Endodermal cell (in vitro differentiated cells): ENCODE data around the gene RAB27B. TPM values are rescaled to one million over a fixed set of nuclear protein-coding genes. Genes with fewer than 3 reads are reported as not detected.

Experiments
- DNase-seq: peaks from one replicate; pipeline ENCODE4 v3.0.0-alpha.2; 2017
- H3K27ac ChIP-seq: 2 replicates; pipeline ENCODE4 v1.5.1; 2013; ENCODE audit warnings: mild to moderate bottlenecking, low read depth, low read length, moderate library complexity
- H3K27me3 ChIP-seq: 2 replicates; pipeline ENCODE4 v1.6.1; 2013; ENCODE audit warnings: mild to moderate bottlenecking, low read length, moderate library complexity; ENCODE audit not compliant: insufficient read depth, control insufficient read depth, poor library complexity, severe bottlenecking
- H3K36me3 ChIP-seq: 2 replicates; pipeline ENCODE4 v1.7.0; 2013; ENCODE audit warnings: mild to moderate bottlenecking, low read length, moderate library complexity; ENCODE audit not compliant: control insufficient read depth, insufficient read depth
- H3K4me1 ChIP-seq: one replicate; pipeline ENCODE4 v1.7.0; 2013; ENCODE audit warnings: low read length; ENCODE audit not compliant: control insufficient read depth, insufficient read depth
- H3K4me3 ChIP-seq: 2 replicates; pipeline ENCODE4 v1.5.1; 2013; ENCODE audit warnings: mild to moderate bottlenecking, low read length, moderate library complexity
- H3K9ac ChIP-seq: 2 replicates; pipeline ENCODE4 v1.6.1; 2013; ENCODE audit warnings: mild to moderate bottlenecking, low read length, moderate library complexity; ENCODE audit not compliant: poor library complexity, severe bottlenecking; ENCODE audit errors: extremely low read depth
- H3K9me3 ChIP-seq: 2 replicates; pipeline ENCODE4 v1.6.1; 2013; ENCODE audit warnings: mild to moderate bottlenecking, low read length, moderate library complexity; ENCODE audit not compliant: control insufficient read depth
- H3K27ac Mint-ChIP-seq: 2 replicates; pipeline ENCODE4 v1.8.0; 2020; ENCODE audit warnings: mixed read lengths
- H3K27me3 Mint-ChIP-seq: 2 replicates; pipeline ENCODE4 v1.8.0; 2021; ENCODE audit warnings: mild to moderate bottlenecking, mixed read lengths; ENCODE audit not compliant: insufficient read depth
- H3K36me3 Mint-ChIP-seq: 2 replicates; pipeline ENCODE4 v1.8.0; 2020; ENCODE audit warnings: low read depth, mixed read lengths
- H3K4me1 Mint-ChIP-seq: 2 replicates; pipeline ENCODE4 v1.8.0; 2020; ENCODE audit warnings: mixed read lengths
- H3K4me3 Mint-ChIP-seq: 2 replicates; pipeline ENCODE4 v1.8.0; 2020; ENCODE audit warnings: mild to moderate bottlenecking, moderate library complexity, mixed read lengths
- H3K9me3 Mint-ChIP-seq: 2 replicates; pipeline ENCODE4 v1.8.0; 2020; ENCODE audit warnings: mild to moderate bottlenecking, mixed read lengths
- CTCF ChIP-seq: fragments of 200-600 bp; sonication (generic); conservative IDR thresholded peaks from 2 replicates; pipeline ENCODE4 v1.5.0; 2021; ENCODE audit warnings: antibody characterized with exemption, mild to moderate bottlenecking
- WGBS, 2 experiments: methylation state at CpG; one replicate each; pipeline versions ENCODE4 v1.1.5 to v1.1.7; 2013; ENCODE audit warnings: missing lambda C conversion rate in 2 of 2, mixed read lengths in 1 of 2; ENCODE audit not compliant: insufficient coverage in 1 of 2, insufficient read length in 1 of 2; 5-methylcytosine and 5-hydroxymethylcytosine counted together
- total RNA-seq, 2 donors: library from RNA; stranded (reverse); fragmentation: NEBNext Ultra II Directional in 1 of 2; extraction: Animal tissue kit (Norgen Biotek cat#: 25700) in 1 of 2; gene quantifications; 2 replicates in 1 of 2; 3 replicates in 1 of 2; pipeline ENCODE4 v1.2.1, GENCODE V29; 2021

Gene RAB27B
- total RNA-seq, 2 donors from 2014 or later: 0.40 to 0.99 TPM

- H3K4me3 Mint-ChIP-seq: no peak overlapping the region
- no peaks in the 10 kb centered on the region for H3K27me3 ChIP-seq
- no peaks in the 10 kb centered on the region for H3K9me3 Mint-ChIP-seq
- TF ChIP-seq CTCF: no peak
- no peaks in the 10 kb centered on the region for H3K27me3 Mint-ChIP-seq
- no peak overlapping the region for H3K9ac ChIP-seq
- no peak for DNase-seq
- H3K27ac ChIP-seq: no peak overlapping the region
- 92 to 100% methylated on average over 1 to 3 of the region's 3 CpGs for WGBS, 2 experiments
- H3K9me3 ChIP-seq: no peaks in the 10 kb centered on the region
- H3K4me1 Mint-ChIP-seq: peaks cover 15% of the 10 kb centered on the region
- H3K36me3 Mint-ChIP-seq: no peaks in the 10 kb centered on the region
- no peaks in the 10 kb centered on the region for H3K36me3 ChIP-seq
- no peaks in the 10 kb centered on the region for H3K4me1 ChIP-seq
- no peak overlapping the region for H3K27ac Mint-ChIP-seq
- H3K4me3 ChIP-seq: no peak overlapping the region
Measured at GRCh38 chr18:54942569-54942968, 114.3 kb downstream of the RAB27B start.

Other genes with a start within 250 kb of the RAB27B start
- gene DYNAP, start 237.2 kb upstream of the RAB27B start, total RNA-seq: not detected
- under 1 TPM; 0.53 to 0.80 TPM for gene CCDC68, start 131.0 kb downstream of the RAB27B start, total RNA-seq